Thyroid gland (tissue), 4 donors: ENCODE data around the gene YPEL2. TPM values are rescaled to one million over a fixed set of nuclear protein-coding genes. Genes with fewer than 3 reads are reported as not detected.
"Not testable (repeated sequence)": the region's sequence is repeated elsewhere in the genome, so short reads cannot be mapped to it uniquely, and the experiment has no call there.

Experiments used
- DNase-seq, 2 donors: peaks; one replicate each; pipeline ENCODE4 v3.0.0-alpha.2; 2019
- H3K27ac ChIP-seq, 3 donors: fragments of 200-600 bp; sonication (generic); 1 replicate in 2 of 3; 2 replicates in 1 of 3; pipeline ENCODE4 v1.5.1; 2016 to 2019; ENCODE audit warnings: mild to moderate bottlenecking in 1 of 3, moderate library complexity in 1 of 3
- H3K27me3 ChIP-seq: fragments of 200-600 bp; sonication (generic); one replicate; pipeline ENCODE4 v1.5.1; 2019
- H3K36me3 ChIP-seq, 2 donors: fragments of 200-600 bp; sonication (generic); one replicate each; pipeline ENCODE4 v1.5.1; 2016 to 2019
- H3K4me1 ChIP-seq, 2 donors: fragments of 200-600 bp; sonication (generic); one replicate each; pipeline ENCODE4 v1.5.1; 2017 to 2019
- H3K4me3 ChIP-seq, 3 donors: fragments of 200-600 bp; sonication (generic); replicated peaks in 1 of 3; 1 replicate in 2 of 3; 2 replicates in 1 of 3; pipeline ENCODE4 v1.5.1; 2016; ENCODE audit warnings: mild to moderate bottlenecking in 1 of 3
- H3K9me3 ChIP-seq: fragments of 200-600 bp; sonication (generic); one replicate; pipeline ENCODE4 v1.5.1; 2017
- POLR2A ChIP-seq, 2 donors: fragments of 450-650 bp; IDR thresholded peaks; one replicate each; pipeline ENCODE4 v1.6.1; 2017; ENCODE audit warnings: antibody characterized with exemption in 2 of 2, mild to moderate bottlenecking in 2 of 2, moderate library complexity in 1 of 2
- WGBS, 2 donors: methylation state at CpG; one replicate each; pipeline ENCODE4 v1.1.5; 2017; 5-methylcytosine and 5-hydroxymethylcytosine counted together
- intact Hi-C: fragments of 100-400 bp; cut with DNase I; formaldehyde crosslinking; loops from one replicate; pipeline ENCODE4 v1.15.1; 2023
- total RNA-seq, 4 donors: library from RNA; depleted of rRNA; stranded (reverse); fragments of >200 nt; gene quantifications; one replicate each; pipeline ENCODE4 v1.2.3, GENCODE V29; 2016
- TF ChIP-seq, protein P1 (sequence below), 6 experiments: fragments of 200-600 bp in 3 of 6; fragments of 450-650 bp in 3 of 6; sonication (generic) in 3 of 6; IDR thresholded peaks; one replicate each; pipeline ENCODE4 v1.5.1; 2016 to 2019; ENCODE audit warnings: antibody characterized with exemption in 6 of 6, mild to moderate bottlenecking in 2 of 6, inconsistent platforms in 1 of 6, moderate library complexity in 1 of 6

The YPEL2 gene
- total RNA-seq = 10 to 100 TPM; 29.5 to 67.2 (median 39.9) TPM

GRCh38 chr17:59331129-59331928, at the start of gene YPEL2:
Gene YPEL2 (plus strand): TSS chr17:59331655. CDS start chr17:59353410, 21,755 bp downstream.
- Histone ChIP-seq H3K4me1 (peaks cover 40 to 76% of the 10 kb centered on the region in 2 donors), H3K9me3 (no peaks in the 10 kb centered on the region), H3K36me3 (no peaks in the 10 kb centered on the region), H3K27me3 (no peaks in the 10 kb centered on the region), H3K4me3 (peak within 1 kb of the TSS; percentile 26 to 95 (median 94)), H3K27ac (peak within 1 kb of the TSS; percentile 85 to 97 (median 96))
- 0% methylated on average over 25 to 34 of the region's 71 CpGs for WGBS, 2 donors
- TF ChIP-seq, protein P1, sequence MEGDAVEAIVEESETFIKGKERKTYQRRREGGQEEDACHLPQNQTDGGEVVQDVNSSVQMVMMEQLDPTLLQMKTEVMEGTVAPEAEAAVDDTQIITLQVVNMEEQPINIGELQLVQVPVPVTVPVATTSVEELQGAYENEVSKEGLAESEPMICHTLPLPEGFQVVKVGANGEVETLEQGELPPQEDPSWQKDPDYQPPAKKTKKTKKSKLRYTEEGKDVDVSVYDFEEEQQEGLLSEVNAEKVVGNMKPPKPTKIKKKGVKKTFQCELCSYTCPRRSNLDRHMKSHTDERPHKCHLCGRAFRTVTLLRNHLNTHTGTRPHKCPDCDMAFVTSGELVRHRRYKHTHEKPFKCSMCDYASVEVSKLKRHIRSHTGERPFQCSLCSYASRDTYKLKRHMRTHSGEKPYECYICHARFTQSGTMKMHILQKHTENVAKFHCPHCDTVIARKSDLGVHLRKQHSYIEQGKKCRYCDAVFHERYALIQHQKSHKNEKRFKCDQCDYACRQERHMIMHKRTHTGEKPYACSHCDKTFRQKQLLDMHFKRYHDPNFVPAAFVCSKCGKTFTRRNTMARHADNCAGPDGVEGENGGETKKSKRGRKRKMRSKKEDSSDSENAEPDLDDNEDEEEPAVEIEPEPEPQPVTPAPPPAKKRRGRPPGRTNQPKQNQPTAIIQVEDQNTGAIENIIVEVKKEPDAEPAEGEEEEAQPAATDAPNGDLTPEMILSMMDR (IDR thresholded peaks at IDR 0.05) = no peak
- peak; percentile 90 to 98 for TF ChIP-seq POLR2A (IDR thresholded peaks at IDR 0.05)
- intact Hi-C loops = loop anchor here (5.0 kb wide), 3 partner anchors 36 to 106 kb away; no protein-coding TSS in a partner anchor
- peak; percentile 98 for DNase-seq

- Histone ChIP-seq H3K4me3 (no peak overlapping the region), H3K4me1 (peaks cover 0 to 5% of the 10 kb centered on the region in 2 donors), H3K27ac (peak overlapping the region in 1 of 3 donors; percentile 24), H3K27me3 (no peaks in the 10 kb centered on the region), H3K9me3 (no peaks in the 10 kb centered on the region), H3K36me3 (no peaks in the 10 kb centered on the region)
- TF ChIP-seq, protein P1 (IDR thresholded peaks at IDR 0.05) = no peak
- TF ChIP-seq POLR2A (IDR thresholded peaks at IDR 0.05) = no peak
- WGBS, 2 donors = 38 to 54% methylated on average over 4 of the region's 4 CpGs
- intact Hi-C loops = no loop called here
- DNase-seq = no peak
These were observed 47.1 kb upstream of the YPEL2 start for GRCh38 chr17:59284317-59284716.

- intact Hi-C loops = no loop called here
- no peak overlapping the region for H3K27ac ChIP-seq
- H3K27me3 ChIP-seq = no peaks in the 10 kb centered on the region
- WGBS, 2 donors = 67 to 81% methylated on average over 1 of the region's 1 CpG
- no peak for DNase-seq
- no peaks in the 10 kb centered on the region for H3K9me3 ChIP-seq
- H3K4me1 ChIP-seq = peaks cover 0 to 8% of the 10 kb centered on the region in 2 donors
- TF ChIP-seq, protein P1 (IDR thresholded peaks at IDR 0.05) = no peak
- no peak for TF ChIP-seq POLR2A (IDR thresholded peaks at IDR 0.05)
- no peak overlapping the region for H3K4me3 ChIP-seq
- H3K36me3 ChIP-seq = no peaks in the 10 kb centered on the region
These were observed 44.0 kb upstream of the YPEL2 start for GRCh38 chr17:59287452-59287851.

DNA sequence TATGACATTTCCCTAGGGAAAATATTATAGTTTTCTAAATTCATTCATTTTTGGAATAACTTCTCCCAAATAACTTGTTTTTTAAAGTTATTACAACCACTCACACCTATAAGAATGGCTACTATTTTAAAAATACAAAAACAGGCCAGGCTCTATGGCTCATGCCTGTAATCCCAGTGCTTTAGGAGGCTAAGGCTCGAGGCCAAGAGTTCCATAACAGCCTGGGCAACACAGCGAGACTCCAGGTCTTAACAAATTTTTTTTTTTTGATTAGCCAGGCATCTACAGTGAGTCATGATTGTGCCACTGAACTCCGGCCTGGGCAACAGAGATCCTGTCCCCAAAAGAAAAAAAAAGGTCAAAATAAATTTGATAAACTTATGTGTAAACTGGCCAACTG, 43.6 kb upstream of the YPEL2 start:
- WGBS, 2 donors = 83 to 86% methylated on average over 3 of the region's 3 CpGs
- H3K4me3 ChIP-seq = no peak overlapping the region
- H3K27me3 ChIP-seq = no peaks in the 10 kb centered on the region
- no peaks in the 10 kb centered on the region for H3K9me3 ChIP-seq
- no peaks in the 10 kb centered on the region for H3K36me3 ChIP-seq
- intact Hi-C loops = no loop called here
- peaks cover 0 to 8% of the 10 kb centered on the region in 2 donors for H3K4me1 ChIP-seq
- no peak overlapping the region for H3K27ac ChIP-seq
- no peak for DNase-seq
- no peak for TF ChIP-seq POLR2A (IDR thresholded peaks at IDR 0.05)
- TF ChIP-seq, protein P1 (IDR thresholded peaks at IDR 0.05) = no peak

DNA sequence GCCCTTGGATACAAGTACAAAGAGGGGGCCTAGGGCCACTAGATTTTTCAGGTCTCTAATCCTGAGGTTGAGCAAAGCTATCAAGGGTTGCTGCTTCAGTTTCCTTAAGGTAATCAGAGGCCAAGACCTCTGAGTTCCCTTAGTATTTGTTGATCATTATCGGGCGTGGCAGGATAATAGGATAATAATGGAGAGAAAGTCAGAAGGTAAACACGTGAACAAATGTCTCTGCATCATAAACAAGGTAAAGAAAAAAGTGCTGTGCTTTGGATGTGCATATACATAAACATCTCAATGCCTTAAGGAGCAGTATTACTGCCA, 41.5 kb upstream of the YPEL2 start:
- TF ChIP-seq, protein P1 (IDR thresholded peaks at IDR 0.05) = no peak
- no peak for TF ChIP-seq POLR2A (IDR thresholded peaks at IDR 0.05)
- no peaks in the 10 kb centered on the region for H3K9me3 ChIP-seq
- intact Hi-C loops = no loop called here
- DNase-seq = no peak
- peaks cover 2 to 7% of the 10 kb centered on the region in 2 donors for H3K4me1 ChIP-seq
- H3K36me3 ChIP-seq = no peaks in the 10 kb centered on the region
- 76 to 78% methylated on average over 3 of the region's 3 CpGs for whole genome bisulfite sequencing, 2 donors
- H3K27me3 ChIP-seq = no peaks in the 10 kb centered on the region
- H3K27ac ChIP-seq = no peak overlapping the region
- no peak overlapping the region for H3K4me3 ChIP-seq

DNA sequence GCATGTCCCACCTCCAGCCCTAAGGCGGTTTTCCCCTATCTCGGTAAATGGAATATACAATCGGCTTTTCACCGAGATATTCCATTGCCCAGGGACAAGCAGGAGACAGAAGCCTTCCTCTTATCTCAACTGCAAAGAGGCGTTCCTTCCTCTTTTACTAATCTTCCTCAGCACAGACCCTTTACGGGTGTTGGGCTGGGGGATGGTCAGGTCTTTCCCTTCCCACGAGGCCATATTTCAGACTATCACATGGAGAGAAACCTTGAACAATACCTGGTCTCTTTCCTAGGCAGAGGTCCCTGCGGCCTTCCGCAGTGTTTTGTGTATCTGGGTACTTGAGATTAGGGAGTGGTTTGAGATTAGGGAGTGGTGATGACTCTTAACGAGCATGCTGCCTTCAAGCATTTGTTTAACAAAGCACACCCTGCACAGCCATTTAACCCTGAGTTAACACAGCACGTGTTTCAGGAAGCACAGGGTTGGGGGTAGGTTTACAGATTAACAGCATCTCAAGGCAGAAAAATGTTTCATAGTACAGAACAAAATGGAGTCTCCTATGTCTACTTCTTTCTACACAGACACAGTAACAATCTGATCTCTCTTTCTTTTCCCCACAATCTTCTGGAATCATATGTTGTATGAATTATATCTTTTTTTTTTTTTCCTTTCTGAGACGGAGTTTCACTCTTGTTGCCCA, 41.0 kb upstream of the YPEL2 start:
- H3K27ac ChIP-seq, H3K4me3 ChIP-seq, intact Hi-C loops, H3K36me3 ChIP-seq, DNase-seq, H3K9me3 ChIP-seq, H3K27me3 ChIP-seq: not testable (repeated sequence)
- 44 to 48% methylated on average over 12 of the region's 12 CpGs for WGBS, 2 donors
- peaks cover 7 to 12% of the 10 kb centered on the region in 2 donors for H3K4me1 ChIP-seq
